BJ (cell line): ENCODE results near the gene PSMG3. TPM values are rescaled to one million over a fixed set of nuclear protein-coding genes. Genes with fewer than 3 reads are reported as not detected.
A peak's percentile ranks its signal among the peaks of the same experiment; 100 is the strongest.

Experiments
- CTCF ChIA-PET: fragments of 350-600 bp; formaldehyde crosslinking; extraction: SDS; loops from one replicate; lab custom pipeline; 2021; ENCODE audit warnings: antibody characterized with exemption, inconsistent platforms; lab: Yijun Ruan, JAX
- POLR2A ChIA-PET: fragments of 300-600 bp; sonication (Branson Sonifier 250); formaldehyde crosslinking; extraction: SDS; loops from one replicate; lab custom pipeline; 2021; ENCODE audit warnings: antibody characterized with exemption; lab: Charles Lee
- DNase-seq: peaks from one replicate; pipeline ENCODE4 v3.0.0-alpha.2; 2011; ENCODE audit warnings: low read depth
- H3K27me3 ChIP-seq: 2 replicates; pipeline ENCODE4 v1.6.0; 2011; ENCODE audit warnings: low read length; ENCODE audit not compliant: control insufficient read depth, insufficient read depth
- H3K36me3 ChIP-seq: 2 replicates; pipeline ENCODE4 v1.5.1; 2011; ENCODE audit warnings: low read length; ENCODE audit not compliant: control insufficient read depth, insufficient read depth
- H3K4me3 ChIP-seq: 2 replicates; pipeline ENCODE4 v1.5.1; 2011; ENCODE audit warnings: low read depth, mild to moderate bottlenecking, control low read depth, low read length
- polyA plus RNA-seq: library from polyadenylated mRNA; depleted of rRNA; stranded (reverse); fragments of >200 nt; gene quantifications from 2 replicates; pipeline ENCODE4 v1.2.3, GENCODE V29; 2011
- TF ChIP-seq, protein P1 (sequence below): IDR thresholded peaks from 2 replicates; pipeline ENCODE4 v1.5.1; 2011; ENCODE audit warnings: low read depth, mild to moderate bottlenecking, control low read depth, inconsistent platforms, low read length, moderate library complexity; ENCODE audit not compliant: insufficient read depth

The PSMG3 gene
- polyA plus RNA-seq, 1 experiment: 40.9 TPM

DNA sequence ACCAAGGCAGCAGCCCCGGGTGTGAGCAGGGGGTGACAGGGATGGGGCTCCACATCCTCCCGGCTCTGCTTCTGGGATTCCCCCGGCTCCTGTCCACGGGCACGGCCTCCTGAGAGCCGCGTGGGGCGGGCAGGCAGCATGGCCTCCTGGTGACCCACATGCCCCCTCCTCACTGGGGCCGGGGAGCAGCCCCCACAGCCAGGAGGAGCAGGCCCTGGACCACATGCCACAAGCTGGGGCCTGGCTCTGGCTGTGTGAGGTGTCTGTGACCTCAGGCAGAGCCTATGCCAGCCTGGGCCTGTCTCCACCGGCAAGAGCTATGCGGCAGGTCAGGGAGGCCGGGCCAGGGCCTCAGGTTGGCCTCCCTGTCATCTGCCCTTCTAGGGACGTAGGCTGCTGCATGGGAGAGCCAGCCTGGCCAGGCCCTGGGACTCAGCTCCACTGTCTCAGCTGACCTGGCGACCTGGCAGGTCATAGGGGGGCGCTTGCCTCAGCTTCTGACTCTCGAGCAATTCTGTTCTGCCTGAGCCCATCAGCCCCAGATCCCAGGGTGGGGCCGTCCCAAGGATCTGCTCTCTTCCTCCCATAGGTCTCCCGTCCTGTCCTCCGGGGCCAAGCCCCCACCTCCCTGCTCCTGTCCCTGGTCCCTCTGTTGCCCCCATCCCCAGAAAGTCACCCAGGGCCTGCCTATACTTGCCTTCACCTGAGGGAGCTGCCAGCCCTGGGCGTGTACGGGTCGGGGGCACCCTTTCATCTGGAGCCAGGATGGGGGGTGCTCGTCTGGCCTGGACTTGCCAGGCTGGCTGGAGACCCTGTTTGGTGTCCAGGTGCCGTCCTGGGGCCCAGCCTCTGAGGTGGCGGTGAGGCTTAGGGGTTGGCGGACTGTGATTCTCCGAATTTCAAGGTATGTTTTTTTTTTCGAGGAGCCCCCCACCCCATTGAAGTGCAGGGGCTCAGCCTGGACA is 9.9 kb downstream of the PSMG3 start:
- Histone ChIP-seq H3K4me3 (no peak overlapping the region), H3K36me3 (no peaks in the 10 kb centered on the region), H3K27me3 (no peaks in the 10 kb centered on the region)
- TF ChIP-seq, protein P1, sequence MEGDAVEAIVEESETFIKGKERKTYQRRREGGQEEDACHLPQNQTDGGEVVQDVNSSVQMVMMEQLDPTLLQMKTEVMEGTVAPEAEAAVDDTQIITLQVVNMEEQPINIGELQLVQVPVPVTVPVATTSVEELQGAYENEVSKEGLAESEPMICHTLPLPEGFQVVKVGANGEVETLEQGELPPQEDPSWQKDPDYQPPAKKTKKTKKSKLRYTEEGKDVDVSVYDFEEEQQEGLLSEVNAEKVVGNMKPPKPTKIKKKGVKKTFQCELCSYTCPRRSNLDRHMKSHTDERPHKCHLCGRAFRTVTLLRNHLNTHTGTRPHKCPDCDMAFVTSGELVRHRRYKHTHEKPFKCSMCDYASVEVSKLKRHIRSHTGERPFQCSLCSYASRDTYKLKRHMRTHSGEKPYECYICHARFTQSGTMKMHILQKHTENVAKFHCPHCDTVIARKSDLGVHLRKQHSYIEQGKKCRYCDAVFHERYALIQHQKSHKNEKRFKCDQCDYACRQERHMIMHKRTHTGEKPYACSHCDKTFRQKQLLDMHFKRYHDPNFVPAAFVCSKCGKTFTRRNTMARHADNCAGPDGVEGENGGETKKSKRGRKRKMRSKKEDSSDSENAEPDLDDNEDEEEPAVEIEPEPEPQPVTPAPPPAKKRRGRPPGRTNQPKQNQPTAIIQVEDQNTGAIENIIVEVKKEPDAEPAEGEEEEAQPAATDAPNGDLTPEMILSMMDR: no peak
- ChIA-PET POLR2A (no interaction called here), CTCF (interaction anchor here (1.2 kb wide), 1 partner anchor 120 kb away, joined by 3 read pairs; no protein-coding TSS in a partner anchor)
- no peak for DNase-seq

DNA sequence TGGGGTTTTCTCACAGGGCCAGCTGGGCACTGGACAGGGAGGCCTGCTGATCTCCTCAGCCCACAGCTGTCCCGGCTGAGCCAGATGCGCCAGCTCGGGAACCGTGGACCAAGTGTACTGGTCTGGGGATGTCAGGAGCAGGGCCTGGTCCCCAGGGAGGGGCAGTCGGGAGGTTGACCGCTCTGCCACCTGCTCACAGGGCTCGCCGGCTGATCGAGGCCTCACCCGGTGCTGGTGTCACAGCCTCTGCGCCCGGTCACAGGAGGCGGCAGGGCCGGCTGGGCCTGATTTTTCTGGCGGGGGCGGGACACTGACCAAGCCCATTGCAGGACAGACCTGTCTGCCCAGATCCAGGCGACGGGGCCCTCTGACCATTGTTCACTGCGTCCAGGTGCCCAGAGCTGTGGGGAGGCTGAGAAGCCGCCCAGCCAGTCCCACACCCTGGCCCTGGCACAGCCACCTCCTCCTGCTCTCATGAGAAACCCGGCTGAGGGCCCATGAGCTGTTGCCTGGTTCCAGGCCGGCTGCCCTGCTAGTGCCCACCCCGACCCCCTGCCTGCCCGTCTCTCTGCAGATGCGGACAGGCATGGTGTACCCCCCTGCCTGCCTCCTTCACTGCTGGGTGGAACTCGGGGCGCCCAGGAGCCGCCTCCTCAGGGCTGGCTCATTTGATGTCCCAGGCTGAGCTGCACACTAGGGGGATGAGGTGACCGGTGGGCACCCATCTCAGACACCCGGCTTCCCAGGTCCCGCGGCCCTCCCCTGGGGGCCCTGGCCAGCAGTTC is 10.8 kb downstream of the PSMG3 start:
- Histone ChIP-seq H3K4me3 (no peak overlapping the region), H3K27me3 (no peaks in the 10 kb centered on the region), H3K36me3 (no peaks in the 10 kb centered on the region)
- POLR2A ChIA-PET: no interaction called here
- CTCF ChIA-PET: interaction anchor here (1.2 kb wide), 2 partner anchors 25 to 119 kb away, joined by 3 to 5 read pairs; no protein-coding TSS in a partner anchor
- DNase-seq: no peak
- TF ChIP-seq, protein P1: no peak

DNA sequence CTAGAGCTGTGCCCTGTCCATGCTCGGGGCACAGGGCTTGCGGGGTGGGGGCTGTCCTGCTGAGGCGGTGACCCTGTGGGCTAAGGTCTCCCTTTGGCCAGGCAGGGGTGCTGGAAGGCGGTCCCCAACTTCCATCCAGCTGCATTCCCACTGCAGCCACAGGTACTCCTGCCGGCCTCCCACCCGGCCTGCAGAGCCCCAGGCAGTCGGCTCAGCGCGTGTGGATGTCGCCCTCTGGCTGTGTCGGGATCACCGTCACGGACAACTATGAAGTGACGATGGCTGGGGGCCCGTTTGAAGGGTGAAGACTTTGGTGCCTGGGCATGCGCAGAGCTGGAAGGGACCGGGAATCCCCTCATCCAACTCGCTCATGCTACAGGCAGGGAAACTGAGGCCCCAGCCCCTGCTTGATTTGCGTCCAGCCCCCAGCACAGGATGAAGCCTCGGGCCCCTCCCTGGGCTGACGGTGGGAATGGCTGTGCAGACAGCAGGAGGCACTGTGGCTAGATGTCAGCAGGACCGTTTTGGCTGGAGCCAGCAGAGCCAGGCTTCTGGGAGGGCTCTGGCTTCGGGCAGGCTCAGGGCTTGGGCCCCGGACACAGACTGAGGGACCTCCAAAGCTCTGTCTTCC is 11.5 kb downstream of the PSMG3 start:
- H3K27me3 ChIP-seq: no peaks in the 10 kb centered on the region
- no peak overlapping the region for H3K4me3 ChIP-seq
- DNase-seq: no peak
- POLR2A ChIA-PET: no interaction called here
- CTCF ChIA-PET: interaction anchor here (1.2 kb wide), 2 partner anchors 25 to 119 kb away, joined by 3 to 5 read pairs; no protein-coding TSS in a partner anchor
- TF ChIP-seq, protein P1: 0 out of 2 replicates have a peak, but pooled peaks have one; percentile 9
- no peaks in the 10 kb centered on the region for H3K36me3 ChIP-seq

DNA sequence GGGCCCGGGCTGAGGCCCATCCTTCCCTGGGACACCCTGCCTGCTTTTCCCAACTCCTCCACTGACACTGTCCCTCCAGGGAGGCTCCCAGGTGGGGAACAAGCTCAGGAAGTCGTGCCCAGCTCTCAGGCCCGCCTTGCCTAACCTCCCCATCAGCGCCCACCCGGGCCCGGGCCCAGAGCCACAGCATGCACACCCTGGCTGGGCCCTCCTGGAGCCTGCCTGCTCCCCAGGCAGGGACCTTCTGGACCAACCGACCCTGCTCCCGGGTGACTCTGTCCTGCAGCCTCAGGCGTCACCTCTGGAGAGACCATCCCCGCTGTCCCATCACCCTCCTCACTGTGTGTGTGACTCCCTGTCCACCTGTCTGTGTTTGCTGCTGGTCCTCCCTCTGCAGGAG is 12.1 kb downstream of the PSMG3 start:
- POLR2A ChIA-PET: no interaction called here
- TF ChIP-seq, protein P1: no peak
- CTCF ChIA-PET: interaction anchor here (1.2 kb wide), 1 partner anchor 24 kb away, joined by 5 read pairs; no protein-coding TSS in a partner anchor
- no peak overlapping the region for H3K4me3 ChIP-seq
- no peaks in the 10 kb centered on the region for H3K36me3 ChIP-seq
- DNase-seq: no peak
- no peaks in the 10 kb centered on the region for H3K27me3 ChIP-seq
